H9 (cell line): ENCODE results near the gene TEX2. TPM values are rescaled to one million over a fixed set of nuclear protein-coding genes. Genes with fewer than 3 reads are reported as not detected.

Source experiments
- DNase-seq: peaks from one replicate; pipeline ENCODE4 v3.0.0-alpha.2; 2017
- H2AFZ ChIP-seq: one replicate; pipeline ENCODE4 v1.6.1; 2013; ENCODE audit warnings: mild to moderate bottlenecking, low read length, control low read depth, moderate library complexity
- H2AK5ac ChIP-seq: 2 replicates; pipeline ENCODE4 v1.6.1; 2013; ENCODE audit warnings: low read length, control low read depth, mixed read lengths; ENCODE audit not compliant: insufficient read length
- H2BK120ac ChIP-seq: one replicate; pipeline ENCODE4 v1.6.1; 2013; ENCODE audit warnings: low read depth, mild to moderate bottlenecking, low read length, control low read depth, inconsistent platforms; ENCODE audit not compliant: poor library complexity, severe bottlenecking
- H2BK12ac ChIP-seq: 2 replicates; pipeline ENCODE4 v1.6.1; 2013; ENCODE audit warnings: low read length, control low read depth, mixed read lengths, low read depth; ENCODE audit not compliant: insufficient read length
- H2BK15ac ChIP-seq: 2 replicates; pipeline ENCODE4 v1.6.1; 2013; ENCODE audit warnings: low read depth, low read length, control low read depth
- H2BK20ac ChIP-seq: one replicate; pipeline ENCODE4 v1.6.1; 2013; ENCODE audit warnings: low read depth, mild to moderate bottlenecking, low read length, control low read depth, inconsistent platforms; ENCODE audit not compliant: poor library complexity, severe bottlenecking
- H2BK5ac ChIP-seq: 2 replicates; pipeline ENCODE4 v1.6.1; 2013; ENCODE audit warnings: low read length, control low read depth, mixed read lengths; ENCODE audit not compliant: insufficient read length
- H3K14ac ChIP-seq: 2 replicates; pipeline ENCODE4 v1.6.1; 2013; ENCODE audit warnings: low read length, control low read depth; ENCODE audit not compliant: insufficient read depth
- H3K18ac ChIP-seq: 2 replicates; pipeline ENCODE4 v1.6.1; 2013; ENCODE audit warnings: low read depth, mild to moderate bottlenecking, mixed read lengths, low read length, control low read depth; ENCODE audit not compliant: insufficient read length
- H3K23ac ChIP-seq: 2 replicates; pipeline ENCODE4 v1.6.1; 2013; ENCODE audit warnings: low read length, control low read depth, mixed read lengths, low read depth; ENCODE audit not compliant: insufficient read length
- H3K23me2 ChIP-seq: 2 replicates; pipeline ENCODE4 v1.6.1; 2013; ENCODE audit warnings: low read depth, mild to moderate bottlenecking, mixed read lengths, low read length, control low read depth; ENCODE audit not compliant: insufficient read length, poor library complexity, severe bottlenecking
- H3K27ac ChIP-seq: 2 replicates; pipeline ENCODE4 v1.5.1; 2013; ENCODE audit warnings: low read length, control low read depth, mixed read lengths, low read depth; ENCODE audit not compliant: insufficient read length
- H3K27me3 ChIP-seq: 2 replicates; pipeline ENCODE4 v1.6.1; 2013; ENCODE audit warnings: low read length, control low read depth, inconsistent platforms; ENCODE audit not compliant: insufficient read depth
- H3K4ac ChIP-seq: 2 replicates; pipeline ENCODE4 v1.6.1; 2013; ENCODE audit warnings: low read depth, mild to moderate bottlenecking, control low read depth, inconsistent platforms, low read length, moderate library complexity
- H3K4me1 ChIP-seq: 2 replicates; pipeline ENCODE4 v1.6.1; 2013; ENCODE audit warnings: low read length, control low read depth, inconsistent platforms; ENCODE audit not compliant: insufficient read depth
- H3K4me2 ChIP-seq: 2 replicates; pipeline ENCODE4 v1.6.1; 2013; ENCODE audit warnings: low read length, control low read depth, mixed read lengths; ENCODE audit not compliant: insufficient read length, insufficient read depth
- H3K56ac ChIP-seq: 2 replicates; pipeline ENCODE4 v1.6.1; 2013; ENCODE audit warnings: low read depth, mild to moderate bottlenecking, mixed read lengths, low read length, control low read depth; ENCODE audit not compliant: insufficient read length
- H3K79me1 ChIP-seq: 2 replicates; pipeline ENCODE4 v1.6.1; 2013; ENCODE audit warnings: low read depth, mild to moderate bottlenecking, moderate library complexity, low read length, control low read depth, inconsistent platforms; ENCODE audit not compliant: insufficient read depth, poor library complexity, severe bottlenecking
- H3K79me2 ChIP-seq: 2 replicates; pipeline ENCODE4 v1.6.1; 2013; ENCODE audit warnings: low read length, control low read depth, inconsistent platforms; ENCODE audit not compliant: insufficient read depth
- H3K9ac ChIP-seq: 2 replicates; pipeline ENCODE4 v1.6.1; 2013; ENCODE audit warnings: low read length, control low read depth, mixed read lengths; ENCODE audit not compliant: insufficient read length; ENCODE audit errors: extremely low read depth
- H3K9me3 ChIP-seq: one replicate; pipeline ENCODE4 v1.6.1; 2013; ENCODE audit warnings: low read depth, low read length, inconsistent platforms; ENCODE audit not compliant: control insufficient read depth
- H3T11ph ChIP-seq: one replicate; pipeline ENCODE4 v1.6.1; 2013; ENCODE audit warnings: mild to moderate bottlenecking, low read length, control low read depth, inconsistent platforms
- H4K20me1 ChIP-seq: one replicate; pipeline ENCODE4 v1.6.1; 2013; ENCODE audit not compliant: control insufficient read depth, insufficient read length, insufficient read depth
- H4K5ac ChIP-seq: 2 replicates; pipeline ENCODE4 v1.6.1; 2013; ENCODE audit warnings: low read depth, mild to moderate bottlenecking, mixed read lengths, low read length, control low read depth; ENCODE audit not compliant: insufficient read length
- H4K8ac ChIP-seq: replicated peaks from 2 replicates; pipeline ENCODE4 v1.6.1; 2013; ENCODE audit warnings: low read length, control low read depth, mixed read lengths, low read depth; ENCODE audit not compliant: insufficient read length
- H4K91ac ChIP-seq: 2 replicates; pipeline ENCODE4 v1.6.1; 2013; ENCODE audit warnings: low read depth, mild to moderate bottlenecking, moderate library complexity, mixed read lengths, low read length, control low read depth; ENCODE audit not compliant: insufficient read length
- H3K27ac Mint-ChIP-seq, 3 experiments: 2 replicates in 2 of 3; 3 replicates in 1 of 3; pipeline ENCODE4 v1.8.0; 2020 to 2021; ENCODE audit warnings: mixed read lengths in 3 of 3, mild to moderate bottlenecking in 1 of 3, moderate library complexity in 1 of 3
- H3K27me3 Mint-ChIP-seq: 2 replicates; pipeline ENCODE4 v1.8.0; 2021; ENCODE audit warnings: low read depth, mild to moderate bottlenecking, moderate library complexity, mixed read lengths
- H3K36me3 Mint-ChIP-seq, 3 experiments: 2 replicates in 2 of 3; 3 replicates in 1 of 3; pipeline ENCODE4 v1.8.0; 2020 to 2021; ENCODE audit warnings: low read depth in 3 of 3, mixed read lengths in 3 of 3; ENCODE audit not compliant: insufficient read depth in 1 of 3
- H3K4me1 Mint-ChIP-seq, 2 experiments: 2 replicates each; pipeline ENCODE4 v1.8.0; 2020; ENCODE audit warnings: mixed read lengths in 2 of 2
- H3K4me3 Mint-ChIP-seq, 2 experiments: 2 replicates in 1 of 2; 3 replicates in 1 of 2; pipeline ENCODE4 v1.8.0; 2020 to 2021; ENCODE audit warnings: mild to moderate bottlenecking in 2 of 2, mixed read lengths in 2 of 2, moderate library complexity in 1 of 2
- H3K9me3 Mint-ChIP-seq, 2 experiments: 2 replicates in 1 of 2; 3 replicates in 1 of 2; pipeline ENCODE4 v1.8.0; 2020; ENCODE audit warnings: mild to moderate bottlenecking in 2 of 2, mixed read lengths in 2 of 2, moderate library complexity in 1 of 2
- CTCF ChIP-seq: fragments of 200-600 bp; sonication (generic); conservative IDR thresholded peaks from 3 replicates; pipeline ENCODE4 v1.8.0; 2021; ENCODE audit warnings: antibody characterized with exemption, mild to moderate bottlenecking
- whole genome bisulfite sequencing: extraction: QIAGEN DNeasy Blood & Tissue Kit; methylation state at CpG from one replicate; pipeline ENCODE4 v1.1.7; 2013; ENCODE audit warnings: missing lambda C conversion rate, low lambda C conversion rate, mixed read lengths; ENCODE audit not compliant: insufficient read length; ENCODE audit errors: extremely low coverage; 5-methylcytosine and 5-hydroxymethylcytosine counted together
- total RNA-seq: library from RNA; stranded (reverse); gene quantifications from 2 replicates; pipeline ENCODE4 v1.2.1, GENCODE V29; 2021

Gene TEX2
- total RNA-seq, 1 experiment from 2014 or later, result 12.2 TPM

GRCh38 chr17:64165347-64165746, 97.7 kb downstream of the TEX2 start:
- Histone ChIP-seq H2BK120ac (no peak overlapping the region), H3K4ac (no peak overlapping the region), H2BK12ac (no peak overlapping the region), H3K23ac (no peak overlapping the region), H2BK20ac (no peak overlapping the region), H4K8ac (no peak overlapping the region), H3K9ac (no peak overlapping the region), H3K79me1 (no peaks in the 10 kb centered on the region), H4K20me1 (no peaks in the 10 kb centered on the region), H3K18ac (no peak overlapping the region), H4K91ac (no peak overlapping the region), H3K4me2 (no peak overlapping the region), H2BK15ac (no peak overlapping the region), H2AFZ (no peak overlapping the region), H3K9me3 (no peaks in the 10 kb centered on the region), H3K79me2 (no peaks in the 10 kb centered on the region), H3K27me3 (no peaks in the 10 kb centered on the region), H2AK5ac (no peak overlapping the region), H3K27ac (no peak overlapping the region), H4K5ac (no peak overlapping the region), H3K56ac (no peak overlapping the region), H2BK5ac (no peak overlapping the region), H3T11ph (no peak overlapping the region), H3K23me2 (no peaks in the 10 kb centered on the region), H3K4me1 (no peaks in the 10 kb centered on the region), H3K14ac (no peak overlapping the region; the same call in 1 of the 2 replicates)
- Mint-ChIP-seq H3K4me1 (no peaks in the 10 kb centered on the region), H3K4me3 (no peak overlapping the region), H3K27me3 (no peaks in the 10 kb centered on the region), H3K36me3 (peaks cover 0 to 6% (median 0%) of the 10 kb centered on the region in 3 experiments; a peak in 3 of 7 replicates), H3K9me3 (no peaks in the 10 kb centered on the region), H3K27ac (peak overlapping the region in 1 of 3 experiments; percentile 49; a peak in 1 of 7 replicates)
- DNase-seq, result no peak
- TF ChIP-seq CTCF, result no peak
- WGBS, result no CpG with 5 or more reads among the region's 4 CpGs
